Peyer's patch (tissue), 4 donors: ENCODE data around the gene HAUS5. TPM values are rescaled to one million over a fixed set of nuclear protein-coding genes. Genes with fewer than 3 reads are reported as not detected.
A peak's percentile ranks its signal among the peaks of the same experiment; 100 is the strongest.

Source experiments
- DNase-seq, 3 donors: peaks; one replicate each; pipeline ENCODE4 v3.0.0-alpha.2; 2017 to 2019
- H3K27ac ChIP-seq, 4 donors: fragments of 200-600 bp; sonication (generic); one replicate each; pipeline ENCODE4 v1.5.1; 2016 to 2019
- H3K27me3 ChIP-seq, 2 donors: fragments of 200-600 bp; sonication (generic); one replicate each; pipeline ENCODE4 v1.5.1; 2019
- H3K36me3 ChIP-seq, 3 donors: fragments of 200-600 bp; sonication (generic); one replicate each; pipeline ENCODE4 v1.5.1; 2016 to 2019
- H3K4me1 ChIP-seq, 4 donors: fragments of 200-600 bp; sonication (generic); one replicate each; pipeline ENCODE4 v1.5.1; 2016 to 2019
- H3K4me3 ChIP-seq, 4 donors: fragments of 200-600 bp; sonication (generic); 1 replicate in 3 of 4; 2 replicates in 1 of 4; pipeline ENCODE4 v1.5.1; 2016 to 2019; ENCODE audit warnings: mild to moderate bottlenecking in 1 of 4
- H3K9me3 ChIP-seq, 4 donors: fragments of 200-600 bp; sonication (generic); one replicate each; pipeline ENCODE4 v1.5.1; 2016 to 2019; ENCODE audit warnings: mild to moderate bottlenecking in 1 of 4
- POLR2A ChIP-seq, 2 donors: fragments of 450-650 bp; IDR thresholded peaks; one replicate each; pipeline ENCODE4 v1.5.1; 2017; ENCODE audit warnings: antibody characterized with exemption in 2 of 2, mild to moderate bottlenecking in 2 of 2, moderate library complexity in 2 of 2
- total RNA-seq, 4 donors: library from RNA; depleted of rRNA; stranded (reverse); fragments of >200 nt; gene quantifications; one replicate each; pipeline ENCODE4 v1.1.0, GENCODE V29; 2016
- TF ChIP-seq, protein P1 (sequence below), 6 experiments: fragments of 450-650 bp in 4 of 6; fragments of 200-600 bp in 2 of 6; sonication (generic) in 1 of 6; IDR thresholded peaks; one replicate each; pipeline ENCODE4 v1.5.1; 2017 to 2019; ENCODE audit warnings: antibody characterized with exemption in 6 of 6, mild to moderate bottlenecking in 3 of 6, moderate library complexity in 1 of 6

The HAUS5 gene, protein sequence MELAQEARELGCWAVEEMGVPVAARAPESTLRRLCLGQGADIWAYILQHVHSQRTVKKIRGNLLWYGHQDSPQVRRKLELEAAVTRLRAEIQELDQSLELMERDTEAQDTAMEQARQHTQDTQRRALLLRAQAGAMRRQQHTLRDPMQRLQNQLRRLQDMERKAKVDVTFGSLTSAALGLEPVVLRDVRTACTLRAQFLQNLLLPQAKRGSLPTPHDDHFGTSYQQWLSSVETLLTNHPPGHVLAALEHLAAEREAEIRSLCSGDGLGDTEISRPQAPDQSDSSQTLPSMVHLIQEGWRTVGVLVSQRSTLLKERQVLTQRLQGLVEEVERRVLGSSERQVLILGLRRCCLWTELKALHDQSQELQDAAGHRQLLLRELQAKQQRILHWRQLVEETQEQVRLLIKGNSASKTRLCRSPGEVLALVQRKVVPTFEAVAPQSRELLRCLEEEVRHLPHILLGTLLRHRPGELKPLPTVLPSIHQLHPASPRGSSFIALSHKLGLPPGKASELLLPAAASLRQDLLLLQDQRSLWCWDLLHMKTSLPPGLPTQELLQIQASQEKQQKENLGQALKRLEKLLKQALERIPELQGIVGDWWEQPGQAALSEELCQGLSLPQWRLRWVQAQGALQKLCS
- total RNA-seq = 10 to 100 TPM in 2 of 4 donors, 1 to 10 TPM in 2; 2.8 to 42.9 (median 8.3) TPM

DNA sequence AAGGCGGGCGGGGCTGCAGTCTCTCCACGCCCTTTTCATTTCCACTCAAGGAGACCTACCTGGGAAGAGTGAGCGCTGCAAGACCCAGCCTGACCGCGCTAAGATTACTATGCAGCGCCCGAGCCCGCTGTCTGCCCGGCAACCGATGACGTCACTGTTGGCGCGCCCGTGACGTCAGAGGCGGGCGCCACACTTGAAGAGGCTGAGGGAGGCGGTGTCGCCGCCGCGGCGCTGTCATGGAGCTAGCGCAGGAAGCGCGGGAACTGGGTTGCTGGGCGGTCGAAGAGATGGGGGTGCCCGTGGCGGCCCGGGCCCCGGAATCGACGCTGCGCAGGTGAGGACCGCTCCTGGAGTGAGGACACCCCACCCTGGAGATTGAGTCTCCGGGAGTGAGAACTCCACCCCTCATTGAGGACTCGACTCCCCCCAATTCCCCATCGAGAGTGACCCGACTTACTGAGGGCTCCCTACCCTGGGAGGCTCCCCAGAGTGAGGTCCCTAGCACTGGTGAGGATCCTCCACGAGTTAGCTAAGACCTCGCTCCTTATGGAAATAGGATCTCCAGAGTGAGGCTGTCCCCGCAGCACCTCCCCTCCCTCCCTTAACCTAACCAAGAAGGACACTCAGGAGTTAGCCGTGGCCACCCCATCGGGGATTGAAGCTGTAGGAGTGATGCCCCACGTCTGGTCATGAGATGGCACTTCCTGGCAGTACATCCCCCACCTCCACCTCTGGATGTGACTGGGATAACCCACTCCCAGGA is at the start of gene HAUS5:
Gene HAUS5, plus strand, starts transcription at position 177 of the 763 bp plus-strand sequence. Its CDS starts 60 bp downstream, at position 237.
- Histone ChIP-seq H3K9me3 (peaks cover 0 to 8% (median 0%) of the 10 kb centered on the region in 4 donors), H3K4me1 (peaks cover 2 to 12% (median 7%) of the 10 kb centered on the region in 4 donors), H3K27me3 (no peaks in the 10 kb centered on the region), H3K36me3 (no peaks in the 10 kb centered on the region), H3K27ac (peak within 1 kb of the TSS; percentile 66 to 83 (median 74)), H3K4me3 (peak within 1 kb of the TSS; percentile 63 to 85 (median 75))
- peak in 1 of 2 donors; percentile 26 for TF ChIP-seq POLR2A (IDR thresholded peaks at IDR 0.05)
- TF ChIP-seq, protein P1, sequence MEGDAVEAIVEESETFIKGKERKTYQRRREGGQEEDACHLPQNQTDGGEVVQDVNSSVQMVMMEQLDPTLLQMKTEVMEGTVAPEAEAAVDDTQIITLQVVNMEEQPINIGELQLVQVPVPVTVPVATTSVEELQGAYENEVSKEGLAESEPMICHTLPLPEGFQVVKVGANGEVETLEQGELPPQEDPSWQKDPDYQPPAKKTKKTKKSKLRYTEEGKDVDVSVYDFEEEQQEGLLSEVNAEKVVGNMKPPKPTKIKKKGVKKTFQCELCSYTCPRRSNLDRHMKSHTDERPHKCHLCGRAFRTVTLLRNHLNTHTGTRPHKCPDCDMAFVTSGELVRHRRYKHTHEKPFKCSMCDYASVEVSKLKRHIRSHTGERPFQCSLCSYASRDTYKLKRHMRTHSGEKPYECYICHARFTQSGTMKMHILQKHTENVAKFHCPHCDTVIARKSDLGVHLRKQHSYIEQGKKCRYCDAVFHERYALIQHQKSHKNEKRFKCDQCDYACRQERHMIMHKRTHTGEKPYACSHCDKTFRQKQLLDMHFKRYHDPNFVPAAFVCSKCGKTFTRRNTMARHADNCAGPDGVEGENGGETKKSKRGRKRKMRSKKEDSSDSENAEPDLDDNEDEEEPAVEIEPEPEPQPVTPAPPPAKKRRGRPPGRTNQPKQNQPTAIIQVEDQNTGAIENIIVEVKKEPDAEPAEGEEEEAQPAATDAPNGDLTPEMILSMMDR (IDR thresholded peaks at IDR 0.05) = peak in 3 of 6 experiments; percentile 21 to 41 (median 23)
- DNase-seq = peak; percentile 96 to 98 (median 97)

DNA sequence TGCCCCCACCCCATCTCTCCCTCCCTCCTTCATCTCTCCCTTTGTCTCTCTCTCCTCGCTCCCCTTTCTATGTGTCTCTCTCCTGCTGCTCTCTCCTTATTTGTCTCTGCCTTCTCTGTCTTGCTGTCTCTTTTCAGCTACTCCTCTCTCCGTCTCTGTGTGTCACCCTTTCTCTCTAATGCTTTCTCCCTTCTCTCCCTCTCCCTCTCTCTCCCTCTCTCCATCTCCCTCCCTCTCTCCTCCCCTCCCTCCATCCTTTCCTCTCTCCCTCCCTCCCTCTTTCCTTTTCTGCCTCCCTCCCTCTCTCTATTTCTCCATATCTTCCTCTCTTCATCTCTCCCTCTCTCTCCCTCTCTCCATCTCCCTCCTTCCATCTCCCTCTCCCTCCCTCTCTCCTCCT is 49.8 kb upstream of the HAUS5 start:
- no peak for TF ChIP-seq POLR2A (IDR thresholded peaks at IDR 0.05)
- TF ChIP-seq, protein P1 (IDR thresholded peaks at IDR 0.05) = no peak
- Histone ChIP-seq H3K36me3 (no peaks in the 10 kb centered on the region), H3K9me3 (peaks cover 0 to 4% (median 0%) of the 10 kb centered on the region in 4 donors), H3K4me1 (peaks cover 0 to 12% (median 4%) of the 10 kb centered on the region in 4 donors), H3K4me3 (no peak overlapping the region), H3K27ac (no peak overlapping the region), H3K27me3 (no peaks in the 10 kb centered on the region)
- DNase-seq = no peak

DNA sequence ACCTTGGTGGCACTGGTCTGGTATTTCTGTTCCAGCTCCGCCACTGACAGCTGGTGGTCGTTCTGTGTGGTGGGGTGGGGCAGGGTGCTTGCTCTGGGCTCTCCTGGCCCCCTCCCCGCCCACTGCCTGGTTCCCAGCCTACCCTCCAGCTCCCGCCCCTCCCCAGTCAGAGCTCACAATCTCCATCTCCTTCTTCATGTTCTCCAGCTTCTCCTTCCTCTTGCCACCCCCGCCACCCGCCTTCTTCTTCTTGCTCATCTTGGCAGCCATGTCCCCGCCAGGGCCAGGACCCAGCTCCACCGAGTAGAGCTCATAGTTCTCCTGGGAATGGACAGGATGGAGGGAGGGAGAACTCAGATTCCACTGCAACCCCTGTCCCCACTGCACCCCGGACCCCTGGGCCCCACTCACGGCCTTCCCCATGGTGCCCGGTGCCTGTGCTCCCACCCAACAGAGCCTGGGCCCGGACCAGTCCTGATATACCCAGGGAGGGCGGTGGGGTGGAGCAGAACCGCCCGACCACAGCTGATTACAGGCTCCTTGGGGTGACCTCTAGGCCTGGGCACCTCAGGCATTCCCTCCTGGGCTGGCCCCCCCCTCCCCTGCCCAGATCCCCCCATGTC is 49.2 kb upstream of the HAUS5 start, which contains the start of gene ATP4A:
Gene ATP4A, minus strand, starts transcription at position 452 of the 623 bp plus-strand sequence. Its CDS starts 29 bp downstream, at position 423.
- TF ChIP-seq, protein P1 (IDR thresholded peaks at IDR 0.05) = no peak
- no peak for TF ChIP-seq POLR2A (IDR thresholded peaks at IDR 0.05)
- Histone ChIP-seq H3K4me1 (peaks cover 0 to 7% (median under 1%) of the 10 kb centered on the region in 4 donors), H3K27me3 (no peaks in the 10 kb centered on the region), H3K4me3 (no peak within 1 kb of the TSS), H3K36me3 (no peaks in the 10 kb centered on the region), H3K9me3 (no peaks in the 10 kb centered on the region), H3K27ac (no peak within 1 kb of the TSS)
- DNase-seq = no peak

DNA sequence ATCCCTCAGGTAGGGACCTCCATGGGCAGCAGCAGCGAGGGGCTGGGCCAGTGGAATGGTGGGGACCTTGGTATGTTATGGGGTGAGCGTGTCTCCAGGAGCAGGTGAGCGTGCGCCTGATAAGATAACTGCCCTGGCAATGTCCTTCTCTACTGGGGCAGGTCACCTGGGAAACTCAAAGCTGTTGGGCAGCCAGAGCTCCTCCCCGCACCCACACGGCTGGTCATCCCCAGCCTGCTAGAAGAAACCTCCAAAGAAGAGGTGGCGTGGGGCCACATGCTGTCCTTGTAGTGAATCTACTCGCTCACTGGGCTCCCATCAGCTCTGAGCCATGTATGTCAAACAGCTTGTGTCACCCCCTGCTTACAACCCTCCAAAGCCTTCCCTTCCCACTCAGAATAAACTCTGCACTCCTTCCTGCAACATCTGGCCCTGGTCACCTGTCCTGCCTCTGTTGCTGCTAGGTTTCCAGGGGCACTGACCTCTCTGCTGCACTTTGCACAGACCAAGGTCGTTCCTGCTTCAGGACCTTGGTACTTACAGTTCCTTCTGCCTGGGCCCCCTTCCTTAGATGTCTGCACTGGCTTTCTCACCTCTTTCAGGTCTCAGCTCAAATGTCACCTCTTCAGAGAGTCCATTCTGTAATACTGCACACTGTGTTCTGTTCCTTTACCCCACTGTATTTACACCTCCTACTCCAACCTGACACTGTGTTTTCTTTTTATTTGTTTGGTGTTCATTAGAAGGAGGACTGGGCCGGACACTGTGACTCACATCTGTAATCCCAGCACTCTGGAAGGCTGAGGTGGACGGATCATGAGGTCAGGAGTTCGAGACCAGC is 47.3 kb upstream of the HAUS5 start:
- DNase-seq = no peak
- H3K4me3 ChIP-seq = no peak overlapping the region
- H3K27ac ChIP-seq = no peak overlapping the region
- TF ChIP-seq, protein P1 (IDR thresholded peaks at IDR 0.05) = no peak
- no peak for TF ChIP-seq POLR2A (IDR thresholded peaks at IDR 0.05)
- H3K9me3 ChIP-seq = no peaks in the 10 kb centered on the region
- no peaks in the 10 kb centered on the region for H3K4me1 ChIP-seq
- no peaks in the 10 kb centered on the region for H3K27me3 ChIP-seq
- no peaks in the 10 kb centered on the region for H3K36me3 ChIP-seq
